ENCODE measurements around the gene TANC1.

TANC1 gene

DNA sequence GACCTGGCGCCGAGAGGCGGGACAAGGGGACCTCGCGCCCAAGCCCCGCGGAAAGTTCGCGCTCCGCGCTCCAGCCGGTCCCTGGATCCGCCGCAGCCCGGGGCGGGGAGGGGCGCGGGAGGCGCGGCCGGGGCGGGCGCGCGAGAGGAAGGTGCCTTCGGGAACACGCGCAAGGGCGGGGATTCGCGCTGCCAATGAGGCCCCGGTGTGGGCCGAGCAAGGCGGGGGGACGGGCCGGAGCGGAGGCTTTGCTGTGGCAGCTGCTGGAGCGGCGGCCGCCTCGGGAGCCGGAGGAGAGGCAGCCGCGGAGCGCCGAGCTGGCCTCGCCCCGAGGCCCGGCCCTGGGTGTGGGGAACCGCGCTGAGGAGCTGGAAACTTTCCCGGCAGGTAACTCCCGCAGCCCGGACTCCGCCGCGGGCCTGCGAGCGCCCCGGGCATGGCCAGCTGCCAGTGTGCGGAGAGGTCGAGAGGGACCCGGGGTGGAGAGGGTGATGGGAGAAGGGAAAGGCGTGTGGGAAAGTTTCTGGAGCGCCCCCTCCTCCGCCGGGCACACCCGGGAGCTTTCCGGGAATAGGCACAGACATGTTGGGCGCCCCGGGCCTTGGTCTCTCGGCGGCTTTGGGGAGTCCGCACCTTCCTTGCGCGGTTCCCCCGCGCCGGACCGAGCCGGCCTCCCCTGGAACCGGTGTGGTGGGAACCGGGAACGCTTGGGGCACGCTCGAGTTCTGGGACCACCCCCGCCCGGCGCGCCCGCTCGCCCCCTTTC is at the start of gene TANC1:
TANC1 (plus strand) TSS at position 245 of the 766 bp plus-strand sequence. CDS start 97,271 bp downstream, outside the sequence.
- TF ChIP-seq, protein P1, sequence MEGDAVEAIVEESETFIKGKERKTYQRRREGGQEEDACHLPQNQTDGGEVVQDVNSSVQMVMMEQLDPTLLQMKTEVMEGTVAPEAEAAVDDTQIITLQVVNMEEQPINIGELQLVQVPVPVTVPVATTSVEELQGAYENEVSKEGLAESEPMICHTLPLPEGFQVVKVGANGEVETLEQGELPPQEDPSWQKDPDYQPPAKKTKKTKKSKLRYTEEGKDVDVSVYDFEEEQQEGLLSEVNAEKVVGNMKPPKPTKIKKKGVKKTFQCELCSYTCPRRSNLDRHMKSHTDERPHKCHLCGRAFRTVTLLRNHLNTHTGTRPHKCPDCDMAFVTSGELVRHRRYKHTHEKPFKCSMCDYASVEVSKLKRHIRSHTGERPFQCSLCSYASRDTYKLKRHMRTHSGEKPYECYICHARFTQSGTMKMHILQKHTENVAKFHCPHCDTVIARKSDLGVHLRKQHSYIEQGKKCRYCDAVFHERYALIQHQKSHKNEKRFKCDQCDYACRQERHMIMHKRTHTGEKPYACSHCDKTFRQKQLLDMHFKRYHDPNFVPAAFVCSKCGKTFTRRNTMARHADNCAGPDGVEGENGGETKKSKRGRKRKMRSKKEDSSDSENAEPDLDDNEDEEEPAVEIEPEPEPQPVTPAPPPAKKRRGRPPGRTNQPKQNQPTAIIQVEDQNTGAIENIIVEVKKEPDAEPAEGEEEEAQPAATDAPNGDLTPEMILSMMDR (IDR thresholded peaks at IDR 0.05), result no peak

DNA sequence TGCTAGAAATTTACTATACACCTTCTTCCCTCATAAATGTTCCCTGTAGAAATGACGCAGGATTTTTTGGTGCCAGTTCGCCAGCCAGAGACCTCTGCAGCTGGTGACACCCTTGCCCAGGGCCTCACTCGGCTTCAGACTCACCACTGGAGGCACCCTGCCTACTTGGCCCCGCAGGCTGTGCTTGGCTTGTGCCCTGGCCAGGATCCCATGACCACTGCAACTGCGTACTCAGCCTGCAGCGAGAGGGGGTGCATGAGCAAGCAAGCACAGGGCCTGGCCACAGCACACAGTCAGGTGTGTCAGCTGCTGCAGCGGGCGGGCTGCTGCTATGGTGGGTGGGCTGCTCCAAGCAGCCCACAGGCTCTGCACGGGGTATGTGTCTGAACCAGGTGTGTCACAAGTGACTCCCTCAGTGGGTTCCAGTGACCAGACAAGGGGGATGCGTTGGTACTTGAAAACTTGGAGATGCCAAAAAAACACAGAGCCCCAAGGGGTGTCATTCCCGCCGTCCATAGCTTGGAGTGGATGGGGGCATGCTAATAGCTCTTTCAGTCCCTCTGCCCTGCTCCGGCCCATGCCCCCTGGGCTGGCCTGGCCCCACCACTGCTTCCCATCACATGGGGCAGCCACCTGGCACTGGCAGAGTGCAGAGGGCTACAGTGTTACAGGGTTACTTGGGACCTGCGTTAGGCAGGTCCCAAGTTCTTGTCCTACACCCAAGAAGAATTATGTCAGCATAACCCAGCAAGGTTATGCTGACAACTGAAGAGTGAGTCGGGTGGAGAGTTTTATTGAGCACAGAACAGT is 46.6 kb upstream of the TANC1 start:
- TF ChIP-seq, protein P1 (IDR thresholded peaks at IDR 0.05), result no peak

DNA sequence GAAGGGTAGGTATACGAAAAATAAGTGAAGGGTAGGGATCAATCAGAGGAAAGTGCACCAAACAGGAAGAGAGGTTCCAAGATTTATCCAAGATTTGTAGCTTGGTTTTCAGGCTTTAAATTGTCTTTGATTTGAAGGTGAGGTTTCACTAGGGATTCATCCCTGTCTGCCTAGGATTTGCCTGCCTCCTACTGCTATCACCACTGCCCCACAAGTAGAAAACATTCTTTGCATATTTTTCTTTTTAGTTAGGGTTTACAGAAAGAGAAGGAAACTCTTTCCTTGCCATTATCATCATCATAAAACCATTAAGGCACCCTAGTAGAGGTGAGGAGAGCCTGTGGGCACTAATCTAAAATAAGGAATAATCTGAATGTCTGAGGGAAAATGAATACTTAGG is 45.8 kb upstream of the TANC1 start:
- TF ChIP-seq, protein P1 (IDR thresholded peaks at IDR 0.05), result no peak

DNA sequence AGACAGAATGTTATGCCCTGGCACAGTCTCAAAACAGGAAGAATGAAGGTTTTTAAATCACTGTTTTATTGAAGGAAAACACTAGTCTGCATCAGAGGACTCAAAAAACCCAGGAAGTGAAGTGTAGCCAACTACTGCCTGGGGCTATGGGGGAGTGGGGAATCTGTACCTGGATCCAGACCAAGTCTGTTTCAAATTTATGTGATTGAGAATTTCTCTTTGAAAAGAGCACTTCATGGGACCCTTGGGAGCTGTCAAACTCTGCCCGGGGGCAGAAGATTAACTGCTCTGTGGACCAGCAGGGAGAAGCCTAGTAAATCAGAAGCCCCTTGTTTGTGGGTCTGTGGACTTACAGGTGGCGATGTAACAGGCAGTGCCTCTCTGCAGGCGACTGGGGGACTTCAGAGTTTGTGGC is 45.3 kb upstream of the TANC1 start:
- TF ChIP-seq, protein P1 (IDR thresholded peaks at IDR 0.05), result no peak

DNA sequence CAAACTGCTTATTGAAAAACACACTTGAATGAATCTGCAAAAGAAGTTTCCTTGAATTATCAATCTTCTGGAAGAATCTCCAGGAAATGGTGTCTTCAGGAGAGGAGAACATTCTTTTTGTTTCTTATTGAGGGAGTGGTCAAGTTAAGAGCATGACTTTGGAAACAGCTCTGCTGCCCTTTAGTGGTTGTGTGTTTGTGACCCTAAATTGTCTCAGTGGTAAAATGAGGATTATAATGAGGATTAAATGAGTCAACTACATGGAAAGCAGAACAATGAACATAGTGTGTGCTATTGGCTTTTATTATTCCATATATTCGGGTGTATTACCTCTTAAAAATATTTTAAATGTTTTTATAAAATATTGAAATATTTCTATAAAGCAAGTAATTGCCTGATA is 44.8 kb upstream of the TANC1 start:
- TF ChIP-seq, protein P1 (IDR thresholded peaks at IDR 0.05), result no peak

DNA sequence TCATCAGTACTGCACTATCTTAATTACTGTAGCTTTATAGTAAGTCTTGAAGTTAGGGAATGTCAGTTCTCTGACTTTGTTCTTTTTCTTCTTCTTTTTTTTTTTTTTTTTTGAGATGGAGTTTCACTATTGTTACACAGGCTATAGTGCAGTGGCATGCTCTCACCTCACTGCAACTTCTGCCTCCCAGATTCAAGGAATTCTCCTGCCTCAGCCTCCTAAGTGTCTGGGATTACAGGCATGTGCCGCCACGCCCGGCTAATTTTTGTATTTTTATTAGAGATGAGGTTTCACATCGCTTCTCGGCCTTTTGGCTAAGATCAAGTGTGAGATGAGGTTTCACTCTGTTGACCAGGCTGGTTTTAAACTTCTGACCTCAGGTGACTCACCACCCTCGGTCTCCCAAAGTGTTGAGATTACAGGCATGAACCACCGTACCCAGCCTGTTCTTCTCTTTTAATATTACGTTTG is 41.9 kb upstream of the TANC1 start:
- TF ChIP-seq, protein P1 (IDR thresholded peaks at IDR 0.05), result no peak

DNA sequence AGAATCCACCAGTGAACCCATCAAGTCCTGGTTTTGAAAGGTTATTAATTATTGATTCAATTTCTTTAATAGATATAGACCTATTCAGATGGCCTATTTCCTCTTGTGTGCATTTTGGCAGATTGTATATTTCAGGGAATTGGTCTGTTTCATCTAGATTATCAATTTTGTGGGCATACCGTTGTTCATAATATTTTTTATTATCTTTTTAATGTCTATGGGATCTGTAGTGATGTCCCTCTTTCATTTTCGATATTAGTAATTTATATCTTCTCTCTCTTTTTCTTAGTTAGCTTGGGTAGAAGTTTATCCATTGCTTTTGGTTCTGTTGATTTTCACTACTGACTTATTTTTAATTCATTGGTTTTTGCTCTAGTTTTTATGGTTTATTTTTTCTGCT is 39.9 kb upstream of the TANC1 start:
- TF ChIP-seq, protein P1 (IDR thresholded peaks at IDR 0.05), result no peak
